Heart left ventricle (tissue), 16 donors: ENCODE measurements around the gene RGS6. TPM values are rescaled to one million over a fixed set of nuclear protein-coding genes. Genes with fewer than 3 reads are reported as not detected.

Experiments used
- ATAC-seq, 4 donors: fragments of 200-7000 bp; cut with Tn5 transposase; one replicate each; pipeline ENCODE4 v1.9.1; 2020 to 2022; ENCODE audit warnings: moderate library complexity in 4 of 4, mild to moderate bottlenecking in 3 of 4, moderate number of reproducible peaks in 1 of 4
- DNase-seq, 5 donors: peaks; one replicate each; pipeline ENCODE4 v3.0.0-alpha.2; 2020
- H3K27ac ChIP-seq, 12 donors: fragments of 200-600 bp; sonication (generic) in 4 of 12; one replicate each; pipeline versions ENCODE4 v1.5.0 to v1.8.0; 2016 to 2022; ENCODE audit warnings: mild to moderate bottlenecking in 2 of 12
- H3K27me3 ChIP-seq, 9 donors: fragments of 200-600 bp; sonication (generic) in 2 of 9; one replicate each; pipeline versions ENCODE4 v1.5.1 to v1.8.0; 2016 to 2022; ENCODE audit warnings: mild to moderate bottlenecking in 3 of 9
- H3K36me3 ChIP-seq, 9 donors: fragments of 200-600 bp; sonication (generic) in 2 of 9; one replicate each; pipeline versions ENCODE4 v1.5.0 to v1.8.0; 2018 to 2022; ENCODE audit warnings: mild to moderate bottlenecking in 2 of 9
- H3K4me1 ChIP-seq, 12 donors: fragments of 200-600 bp; sonication (generic) in 4 of 12; one replicate each; pipeline versions ENCODE4 v1.5.0 to v1.8.0; 2016 to 2022; ENCODE audit warnings: mild to moderate bottlenecking in 3 of 12
- H3K4me3 ChIP-seq, 12 donors: fragments of 200-600 bp; sonication (generic) in 4 of 12; one replicate each; pipeline versions ENCODE4 v1.5.0 to v1.8.0; 2017 to 2022; ENCODE audit warnings: mild to moderate bottlenecking in 9 of 12, moderate library complexity in 4 of 12
- H3K9me3 ChIP-seq, 12 donors: fragments of 200-600 bp; sonication (generic) in 4 of 12; one replicate each; pipeline versions ENCODE4 v1.5.0 to v1.8.0; 2016 to 2022; ENCODE audit warnings: mild to moderate bottlenecking in 1 of 12
- POLR2A ChIP-seq, 2 donors: fragments of 450-650 bp; IDR thresholded peaks; one replicate each; pipeline ENCODE4 v1.6.1; 2017; ENCODE audit warnings: antibody characterized with exemption in 2 of 2, mild to moderate bottlenecking in 2 of 2, moderate library complexity in 2 of 2
- WGBS, 4 donors: extraction: QIAGEN DNeasy Blood & Tissue Kit in 2 of 4; methylation state at CpG; one replicate each; pipeline versions ENCODE4 v1.1.5 to v1.1.7; 2013 to 2018; 5-methylcytosine and 5-hydroxymethylcytosine counted together
- intact Hi-C, 10 donors: fragments of 100-400 bp; cut with DNase I; formaldehyde crosslinking; loops; one replicate each; pipeline versions ENCODE4 v1.11.1 to v1.14.2; 2022
- polyA plus RNA-seq, 2 donors: library from polyadenylated mRNA; stranded (reverse); fragments of 200-250 nt; gene quantifications; one replicate each; pipeline ENCODE4 v1.2.3, GENCODE V29; 2013
- total RNA-seq, 9 donors: library from RNA; depleted of rRNA in 2 of 9; stranded (reverse); fragments of >200 nt in 2 of 9; fragmentation: NEBNext Ultra II Directional in 3 of 9; extraction: Animal tissue kit (Norgen Biotek cat#: 25700) in 3 of 9; gene quantifications; one replicate each; pipeline versions ENCODE4 v1.1.0 to v1.2.4, GENCODE V29; 2016 to 2023
- TF ChIP-seq, protein P1 (sequence below), 12 donors: fragments of 200-600 bp; sonication (generic) in 4 of 12; IDR thresholded peaks; one replicate each; pipeline versions ENCODE4 v1.5.0 to v1.8.0; 2018 to 2022; ENCODE audit warnings: antibody characterized with exemption in 12 of 12, mild to moderate bottlenecking in 5 of 12
- donor health status: ischemic (EF 13 %, LVEDD 7.1; RV severe dilation, severe dysfunction).
- donor health status: healthy with polysubstance abuse.
- donor health status: DM: no; HTN: yes; CAD: no.
- donor health status: DM: no; HTN: no; CAD: no.
- donor health status: ischemic (EF 25% LVEDD 6.9; RV normal size, moderate dysfunction).
- donor health status: ischemic (EF 25% LVEDD 5.7; RV mildly dilated, moderate dysfunction).
- donor health status: healthy.
- donor health status: DM: yes; HTN: yes; CAD: no.
- donor health status: ischemic (EF 35%, LVEDD 5.7; RV mildly dilated, moderate dysfunction).
- donor health status: nonischemic (EF 11% LVEDD 7.7; RV severe dilation, severe dysfunction).
- donor health status: DM: yes; HTN: yes; CAD: no.
- donor health status: PGD.
- donor health status: ischemic (EF 29% LVEDD 5.4; RV normal size, mild dysfunction).
- donor health status: nonischemic (EF 23%, LVEDD 6.1; RV moderate dilation, normal function).

RGS6 gene
- total and polyA plus RNA-seq, 11 donors, result 1.3 to 25.4 (median 15.1) TPM

DNA sequence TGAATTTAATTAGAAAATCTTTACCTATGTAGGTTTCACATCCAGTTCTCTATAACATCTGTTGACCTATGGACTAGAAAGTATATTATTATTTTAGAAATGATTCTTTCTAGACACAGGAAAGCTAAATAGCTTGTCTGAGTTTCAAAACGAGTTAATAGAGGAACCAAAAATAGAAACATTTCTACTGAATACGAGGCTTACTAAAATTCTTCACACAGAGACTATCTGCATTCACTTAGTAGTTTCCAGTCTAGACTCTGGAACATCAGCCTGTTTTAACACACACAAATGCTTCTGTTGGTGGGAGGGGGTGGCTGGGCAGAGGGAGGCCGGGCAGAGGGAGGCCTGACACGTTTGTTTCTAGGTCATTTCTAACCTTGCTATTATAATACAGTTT lies 29.7 kb downstream of the RGS6 start:
- intact Hi-C loops, result no loop called here
- DNase-seq, result no peak
- WGBS, 4 donors, result 29 to 41% (median 33%) methylated on average over 4 of the region's 4 CpGs
- TF ChIP-seq POLR2A (IDR thresholded peaks at IDR 0.05), result no peak
- TF ChIP-seq, protein P1, sequence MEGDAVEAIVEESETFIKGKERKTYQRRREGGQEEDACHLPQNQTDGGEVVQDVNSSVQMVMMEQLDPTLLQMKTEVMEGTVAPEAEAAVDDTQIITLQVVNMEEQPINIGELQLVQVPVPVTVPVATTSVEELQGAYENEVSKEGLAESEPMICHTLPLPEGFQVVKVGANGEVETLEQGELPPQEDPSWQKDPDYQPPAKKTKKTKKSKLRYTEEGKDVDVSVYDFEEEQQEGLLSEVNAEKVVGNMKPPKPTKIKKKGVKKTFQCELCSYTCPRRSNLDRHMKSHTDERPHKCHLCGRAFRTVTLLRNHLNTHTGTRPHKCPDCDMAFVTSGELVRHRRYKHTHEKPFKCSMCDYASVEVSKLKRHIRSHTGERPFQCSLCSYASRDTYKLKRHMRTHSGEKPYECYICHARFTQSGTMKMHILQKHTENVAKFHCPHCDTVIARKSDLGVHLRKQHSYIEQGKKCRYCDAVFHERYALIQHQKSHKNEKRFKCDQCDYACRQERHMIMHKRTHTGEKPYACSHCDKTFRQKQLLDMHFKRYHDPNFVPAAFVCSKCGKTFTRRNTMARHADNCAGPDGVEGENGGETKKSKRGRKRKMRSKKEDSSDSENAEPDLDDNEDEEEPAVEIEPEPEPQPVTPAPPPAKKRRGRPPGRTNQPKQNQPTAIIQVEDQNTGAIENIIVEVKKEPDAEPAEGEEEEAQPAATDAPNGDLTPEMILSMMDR (IDR thresholded peaks at IDR 0.05), result no peak
- H3K27ac ChIP-seq, result peak overlapping the region in 2 of 12 donors; percentile 4 to 6
- no peaks in the 10 kb centered on the region for H3K36me3 ChIP-seq
- no peaks in the 10 kb centered on the region for H3K27me3 ChIP-seq
- ATAC-seq, result peak in 1 of 4 donors; percentile 61
- H3K4me3 ChIP-seq, result no peak overlapping the region
- no peaks in the 10 kb centered on the region for H3K9me3 ChIP-seq
- H3K4me1 ChIP-seq, result peaks cover 0 to 32% (median 12%) of the 10 kb centered on the region in 12 donors

DNA sequence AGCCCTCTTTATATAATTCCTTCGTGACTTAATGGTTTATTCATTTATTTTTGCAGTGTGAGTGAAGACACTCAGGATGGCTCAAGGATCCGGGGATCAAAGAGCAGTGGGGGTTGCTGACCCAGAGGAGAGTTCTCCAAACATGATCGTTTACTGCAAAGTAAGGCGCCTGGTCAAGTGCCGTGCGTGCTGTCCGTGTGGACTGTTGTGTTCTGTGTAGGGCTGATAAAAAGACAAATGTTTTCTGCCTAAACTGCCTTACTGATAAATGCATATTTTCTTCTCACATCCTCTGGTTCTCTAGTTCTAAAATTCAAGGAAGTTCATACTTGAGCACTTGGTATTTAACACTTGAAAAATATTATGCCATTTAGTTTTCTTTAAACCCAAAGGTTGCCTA lies 32.5 kb downstream of the RGS6 start:
- Histone ChIP-seq H3K36me3 (no peaks in the 10 kb centered on the region), H3K4me3 (no peak overlapping the region), H3K27me3 (no peaks in the 10 kb centered on the region), H3K4me1 (peaks cover 0 to 21% (median 3%) of the 10 kb centered on the region in 12 donors), H3K27ac (no peak overlapping the region), H3K9me3 (no peaks in the 10 kb centered on the region)
- intact Hi-C loops, result no loop called here
- DNase-seq, result no peak
- WGBS, 4 donors, result 67 to 74% (median 70%) methylated on average over 7 of the region's 7 CpGs
- no peak for ATAC-seq
- no peak for TF ChIP-seq POLR2A (IDR thresholded peaks at IDR 0.05)
- TF ChIP-seq, protein P1 (IDR thresholded peaks at IDR 0.05), result no peak

GRCh38 chr14:71966528-71966927 lies 34.3 kb downstream of the RGS6 start:
- H3K9me3 ChIP-seq, result no peaks in the 10 kb centered on the region
- intact Hi-C loops, result no loop called here
- 67 to 86% (median 84%) methylated on average over 2 of the region's 2 CpGs for WGBS, 4 donors
- no peaks in the 10 kb centered on the region for H3K27me3 ChIP-seq
- no peak overlapping the region for H3K27ac ChIP-seq
- DNase-seq (no peak), ATAC-seq (no peak)
- TF ChIP-seq POLR2A (IDR thresholded peaks at IDR 0.05), result no peak
- TF ChIP-seq, protein P1 (IDR thresholded peaks at IDR 0.05), result no peak
- no peaks in the 10 kb centered on the region for H3K36me3 ChIP-seq
- peaks cover 0 to 27% (median 6%) of the 10 kb centered on the region in 12 donors for H3K4me1 ChIP-seq
- H3K4me3 ChIP-seq, result no peak overlapping the region

- ATAC-seq, result no peak
- Histone ChIP-seq H3K27me3 (no peaks in the 10 kb centered on the region), H3K27ac (no peak overlapping the region), H3K4me1 (peaks cover 0 to 20% (median 5%) of the 10 kb centered on the region in 12 donors), H3K36me3 (no peaks in the 10 kb centered on the region), H3K9me3 (no peaks in the 10 kb centered on the region), H3K4me3 (no peak overlapping the region)
- intact Hi-C loops, result no loop called here
- no peak for TF ChIP-seq POLR2A (IDR thresholded peaks at IDR 0.05)
- TF ChIP-seq, protein P1 (IDR thresholded peaks at IDR 0.05), result no peak
- WGBS, 4 donors, result 83 to 89% (median 86%) methylated on average over 1 of the region's 1 CpG
- no peak for DNase-seq
These were observed 35.5 kb downstream of the RGS6 start for GRCh38 chr14:71967704-71968103.
